Activated CD4-positive, alpha-beta T cell treated with anti-CD3 and anti-CD28 coated beads, Interleukin-2, amount 10 ng/mL, durations not matched to agents 7 days and 5 days (primary cell): ENCODE results near the gene WRNIP1. TPM values are rescaled to one million over a fixed set of nuclear protein-coding genes. Genes with fewer than 3 reads are reported as not detected.
A peak's percentile ranks its signal among the peaks of the same experiment; 100 is the strongest.
"Not testable (repeated sequence)": the region's sequence is repeated elsewhere in the genome, so short reads cannot be mapped to it uniquely, and the experiment has no call there.

Experiments used
- CTCF ChIA-PET: fragments of 350-600 bp; sonication (Branson Sonifier 250); formaldehyde crosslinking; loops from one replicate; lab custom pipeline; 2021; ENCODE audit warnings: antibody characterized with exemption; lab: Charles Lee
- POLR2A ChIA-PET: fragments of 350-600 bp; sonication (Branson Sonifier 250); formaldehyde crosslinking; loops from one replicate; lab custom pipeline; 2021; ENCODE audit warnings: antibody characterized with exemption; lab: Charles Lee
- DNase-seq: peaks from one replicate; pipeline ENCODE4 v3.0.0-alpha.2; 2020
- H3K27ac Mint-ChIP-seq: one replicate; pipeline ENCODE4 v1.8.0; 2021; ENCODE audit warnings: mild to moderate bottlenecking, moderate library complexity, mixed read lengths
- H3K27me3 Mint-ChIP-seq: one replicate; pipeline ENCODE4 v1.8.0; 2021; ENCODE audit warnings: mixed read lengths
- H3K36me3 Mint-ChIP-seq: one replicate; pipeline ENCODE4 v1.8.0; 2021; ENCODE audit warnings: low read depth, mixed read lengths
- H3K4me1 Mint-ChIP-seq: one replicate; pipeline ENCODE4 v1.8.0; 2021; ENCODE audit warnings: mixed read lengths
- H3K4me3 Mint-ChIP-seq: one replicate; pipeline ENCODE4 v1.8.0; 2021; ENCODE audit warnings: mild to moderate bottlenecking, moderate library complexity, mixed read lengths
- H3K9me3 Mint-ChIP-seq: one replicate; pipeline ENCODE4 v1.8.0; 2021; ENCODE audit warnings: mixed read lengths
- total RNA-seq, 2 experiments: library from RNA; stranded (reverse); gene quantifications; one replicate each; pipeline ENCODE4 v1.2.3, GENCODE V29; 2021

Gene WRNIP1
- total RNA-seq, 2 experiments from 2014 or later, result 48.0 to 50.5 TPM

GRCh38 chr6:2756241-2756640 is 9.0 kb upstream of the WRNIP1 start:
- CTCF ChIA-PET, result interaction anchor here (0.6 kb wide), 1 partner anchor 21 kb away, joined by 3 read pairs; no protein-coding TSS in a partner anchor
- POLR2A ChIA-PET, result no interaction called here
- Mint-ChIP-seq H3K27ac (no peak overlapping the region), H3K9me3 (no peaks in the 10 kb centered on the region), H3K4me3 (no peak overlapping the region), H3K27me3 (peaks cover 35% of the 10 kb centered on the region), H3K4me1 (peaks cover 15% of the 10 kb centered on the region), H3K36me3 (no peaks in the 10 kb centered on the region)
- no peak for DNase-seq

GRCh38 chr6:2756687-2757224 is 8.4 kb upstream of the WRNIP1 start:
- ChIA-PET CTCF (interaction anchor here (0.6 kb wide), 1 partner anchor 22 kb away, joined by 3 read pairs; no protein-coding TSS in a partner anchor), POLR2A (no interaction called here)
- DNase-seq, result no peak
- H3K27me3 Mint-ChIP-seq, result peaks cover 34% of the 10 kb centered on the region
- H3K9me3 Mint-ChIP-seq, result no peaks in the 10 kb centered on the region
- H3K4me1 Mint-ChIP-seq, result peaks cover 18% of the 10 kb centered on the region
- no peaks in the 10 kb centered on the region for H3K36me3 Mint-ChIP-seq
- H3K4me3 Mint-ChIP-seq, result no peak overlapping the region
- H3K27ac Mint-ChIP-seq, result no peak overlapping the region

GRCh38 chr6:2758980-2759379 is 6.2 kb upstream of the WRNIP1 start:
- CTCF ChIA-PET, result interaction anchor here (0.5 to 0.9 kb wide), 2 partner anchors 9 to 13 kb away, joined by 4 read pairs; partner anchors contain the start of gene MYLK4
- H3K27me3 Mint-ChIP-seq, result peaks cover 18% of the 10 kb centered on the region

GRCh38 chr6:2760882-2761842 is 4.0 kb upstream of the WRNIP1 start:
- POLR2A ChIA-PET, result interaction anchor here (0.6 kb wide), 1 partner anchor 382 kb away, joined by 3 read pairs; no protein-coding TSS in a partner anchor
- Mint-ChIP-seq H3K27ac (no peak overlapping the region), H3K36me3 (peaks cover 2% of the 10 kb centered on the region), H3K27me3 (peaks cover 6% of the 10 kb centered on the region), H3K9me3 (no peaks in the 10 kb centered on the region), H3K4me1 (peaks cover 27% of the 10 kb centered on the region), H3K4me3 (peak overlapping the region; percentile 37)
- DNase-seq, result no peak
- CTCF ChIA-PET, result interaction anchor here (0.9 to 2.4 kb wide), 5 partner anchors 11 to 407 kb away, joined by 3 to 8 read pairs (median 3); partner anchors contain the start of gene MYLK4

More at GRCh38 chr6:2758980-2759379, 6.2 kb upstream of the WRNIP1 start:
- peaks cover 18% of the 10 kb centered on the region for H3K4me1 Mint-ChIP-seq
- H3K36me3 Mint-ChIP-seq, result peaks cover 2% of the 10 kb centered on the region
- no peak for DNase-seq
- no peak overlapping the region for H3K27ac Mint-ChIP-seq
- no peaks in the 10 kb centered on the region for H3K9me3 Mint-ChIP-seq
- H3K4me3 Mint-ChIP-seq, result no peak overlapping the region
- POLR2A ChIA-PET, result no interaction called here

- H3K4me1 Mint-ChIP-seq, result peaks cover 35% of the 10 kb centered on the region
- not testable (repeated sequence) for H3K4me3 Mint-ChIP-seq, H3K36me3 Mint-ChIP-seq, H3K27me3 Mint-ChIP-seq, H3K27ac Mint-ChIP-seq, H3K9me3 Mint-ChIP-seq
- DNase-seq, result peak; percentile 32
- POLR2A ChIA-PET, result interaction anchor here (1.0 kb wide), 1 partner anchor 11 kb away, joined by 3 read pairs; no protein-coding TSS in a partner anchor
- CTCF ChIA-PET, result interaction anchor here (2.4 to 3.6 kb wide), 2 partner anchors 12 to 25 kb away, joined by 8 to 22 read pairs; partner anchors contain the start of gene MYLK4
Observed at GRCh38 chr6:2762868-2763267, 2.3 kb upstream of the WRNIP1 start.

- no peak for DNase-seq
- peak overlapping the region; percentile 96 for H3K27ac Mint-ChIP-seq
- no peaks in the 10 kb centered on the region for H3K27me3 Mint-ChIP-seq
- POLR2A ChIA-PET, result interaction anchor here (0.6 kb wide), 1 partner anchor 106 kb away, joined by 7 read pairs; no protein-coding TSS in a partner anchor
- H3K4me3 Mint-ChIP-seq, result peak overlapping the region; percentile 94
- CTCF ChIA-PET, result interaction anchor here (1.0 to 3.6 kb wide), 4 partner anchors 13 to 31 kb away, joined by 3 to 22 read pairs (median 6); partner anchors contain the start of gene MYLK4
- H3K36me3 Mint-ChIP-seq, result peaks cover 12% of the 10 kb centered on the region
- no peaks in the 10 kb centered on the region for H3K9me3 Mint-ChIP-seq
- peaks cover 41% of the 10 kb centered on the region for H3K4me1 Mint-ChIP-seq
Observed at GRCh38 chr6:2763345-2763841, 1.8 kb upstream of the WRNIP1 start.

GRCh38 chr6:2763876-2764540 is 1.2 kb upstream of the WRNIP1 start:
- peak overlapping the region; percentile 96 for H3K27ac Mint-ChIP-seq
- peak overlapping the region; percentile 94 for H3K4me3 Mint-ChIP-seq
- H3K27me3 Mint-ChIP-seq, result no peaks in the 10 kb centered on the region
- H3K4me1 Mint-ChIP-seq, result peaks cover 46% of the 10 kb centered on the region
- POLR2A ChIA-PET, result interaction anchor here (0.6 kb wide), 1 partner anchor 106 kb away, joined by 7 read pairs; no protein-coding TSS in a partner anchor
- H3K36me3 Mint-ChIP-seq, result peaks cover 17% of the 10 kb centered on the region
- H3K9me3 Mint-ChIP-seq, result no peaks in the 10 kb centered on the region
- CTCF ChIA-PET, result interaction anchor here (1.0 to 3.6 kb wide), 4 partner anchors 17 to 32 kb away, joined by 3 to 22 read pairs (median 3); no protein-coding TSS in a partner anchor
- DNase-seq, result no peak

GRCh38 chr6:2764610-2765165 is 505 bp upstream of the WRNIP1 start:
- peaks cover 49% of the 10 kb centered on the region for H3K4me1 Mint-ChIP-seq
- H3K27me3 Mint-ChIP-seq, result no peaks in the 10 kb centered on the region
- ChIA-PET POLR2A (interaction anchor here (0.7 to 1.7 kb wide), 3 partner anchors 33 to 303 kb away, joined by 3 to 16 read pairs (median 4); partner anchors contain the start of gene RIPK1), CTCF (interaction anchor here (0.6 to 3.6 kb wide), 20 partner anchors 9 to 310 kb away, joined by 3 to 22 read pairs (median 4); partner anchors contain the start of genes MYLK4 and RIPK1)
- H3K4me3 Mint-ChIP-seq, result peak overlapping the region; percentile 94
- H3K36me3 Mint-ChIP-seq, result peaks cover 18% of the 10 kb centered on the region
- H3K27ac Mint-ChIP-seq, result peak overlapping the region; percentile 96
- no peaks in the 10 kb centered on the region for H3K9me3 Mint-ChIP-seq
- peak; percentile 77 for DNase-seq

- no peaks in the 10 kb centered on the region for H3K9me3 Mint-ChIP-seq
- H3K27me3 Mint-ChIP-seq, result no peaks in the 10 kb centered on the region
- CTCF ChIA-PET, result interaction anchor here (0.6 to 3.6 kb wide), 24 partner anchors 7 to 1073 kb away, joined by 3 to 22 read pairs (median 4); partner anchors contain the start of genes MYLK4, RIPK1 and SERPINB1
- peaks cover 31% of the 10 kb centered on the region for H3K36me3 Mint-ChIP-seq
- peak overlapping the region; percentile 92 for H3K27ac Mint-ChIP-seq
- H3K4me1 Mint-ChIP-seq, result peaks cover 54% of the 10 kb centered on the region
- peak overlapping the region; percentile 94 for H3K4me3 Mint-ChIP-seq
- POLR2A ChIA-PET, result interaction anchor here (0.6 to 1.7 kb wide), 4 partner anchors 52 to 302 kb away, joined by 3 to 16 read pairs (median 4); partner anchors contain the start of gene RIPK1
- peak; percentile 24 for DNase-seq
Observed at GRCh38 chr6:2765896-2766766, 938 bp downstream of the WRNIP1 start.

- Mint-ChIP-seq H3K36me3 (peaks cover 39% of the 10 kb centered on the region), H3K9me3 (no peaks in the 10 kb centered on the region), H3K27me3 (no peaks in the 10 kb centered on the region), H3K4me1 (peaks cover 52% of the 10 kb centered on the region), H3K27ac (peak overlapping the region; percentile 92), H3K4me3 (peak overlapping the region; percentile 94)
- ChIA-PET POLR2A (interaction anchor here (0.6 to 0.7 kb wide), 3 partner anchors 52 to 219 kb away, joined by 3 read pairs; no protein-coding TSS in a partner anchor), CTCF (interaction anchor here (0.6 to 3.0 kb wide), 7 partner anchors 11 to 1072 kb away, joined by 3 to 12 read pairs (median 4); no protein-coding TSS in a partner anchor)
- no peak for DNase-seq
Observed at GRCh38 chr6:2766767-2767656, 1.8 kb downstream of the WRNIP1 start.
